Measurements from ENCODE around the gene TSGA10IP. TPM values are rescaled to one million over a fixed set of nuclear protein-coding genes. Genes with fewer than 3 reads are reported as not detected.

TSGA10IP gene
- total RNA-seq, 1 experiment from 2014 or later = 3.4 TPM

DNA sequence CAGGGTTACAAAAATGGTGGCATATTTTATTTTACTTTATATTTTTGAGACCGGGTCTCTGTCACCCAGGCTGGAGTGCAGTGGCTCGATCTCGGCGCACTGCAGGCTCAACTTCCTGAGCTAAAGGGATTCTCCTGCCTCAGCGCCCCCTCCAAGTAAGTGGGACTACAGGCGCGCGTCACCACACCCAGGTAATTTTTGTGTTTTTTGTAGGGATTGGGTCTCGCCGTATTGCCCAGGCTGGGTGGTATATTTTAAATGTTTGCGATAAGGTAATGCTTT, 44.4 kb upstream of the TSGA10IP start:
- TF ChIP-seq CREB1 (CRISPR knock-in tag; IDR thresholded peaks at IDR 0.05) (no peak), FOXJ3 (CRISPR knock-in tag; IDR thresholded peaks at IDR 0.05; ENCODE audit: borderline replicate concordance) (no peak)
- TF ChIP-seq, protein P1, sequence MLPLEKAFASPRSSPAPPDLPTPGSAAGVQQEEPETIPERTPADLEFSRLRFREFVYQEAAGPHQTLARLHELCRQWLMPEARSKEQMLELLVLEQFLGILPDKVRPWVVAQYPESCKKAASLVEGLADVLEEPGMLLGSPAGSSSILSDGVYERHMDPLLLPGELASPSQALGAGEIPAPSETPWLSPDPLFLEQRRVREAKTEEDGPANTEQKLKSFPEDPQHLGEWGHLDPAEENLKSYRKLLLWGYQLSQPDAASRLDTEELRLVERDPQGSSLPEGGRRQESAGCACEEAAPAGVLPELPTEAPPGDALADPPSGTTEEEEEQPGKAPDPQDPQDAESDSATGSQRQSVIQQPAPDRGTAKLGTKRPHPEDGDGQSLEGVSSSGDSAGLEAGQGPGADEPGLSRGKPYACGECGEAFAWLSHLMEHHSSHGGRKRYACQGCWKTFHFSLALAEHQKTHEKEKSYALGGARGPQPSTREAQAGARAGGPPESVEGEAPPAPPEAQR (CRISPR knock-in tag; IDR thresholded peaks at IDR 0.05) = no peak
- no peaks in the 10 kb centered on the region for H3K9me3 Mint-ChIP-seq
- H3K27ac Mint-ChIP-seq = 0 out of 2 replicates have a peak overlapping the region, but pooled peaks have one; percentile 41
- ATAC-seq (no peak), DNase-seq (ENCODE audit: low spot score) (no peak)
- H3K4me3 Mint-ChIP-seq = peak overlapping the region; percentile 54
- H3K36me3 Mint-ChIP-seq = no peaks in the 10 kb centered on the region
- ChIA-PET CTCF (interaction anchor here (1.0 to 2.2 kb wide), 7 partner anchors 10 to 190 kb away, joined by 3 to 33 read pairs (median 10); partner anchors contain the start of genes CCDC85B, FIBP and MUS81), POLR2A (interaction anchor here (0.6 to 1.7 kb wide), 8 partner anchors 10 to 51 kb away, joined by 3 to 6 read pairs (median 3); partner anchors contain the start of genes CCDC85B, FIBP and MUS81)
- 0 out of 2 replicates have a peak, but pooled peaks cover 4% of the 10 kb centered on the region for H3K4me1 Mint-ChIP-seq
- peaks cover 83% of the 10 kb centered on the region for H3K27me3 Mint-ChIP-seq (ENCODE audit: low read depth)

DNA sequence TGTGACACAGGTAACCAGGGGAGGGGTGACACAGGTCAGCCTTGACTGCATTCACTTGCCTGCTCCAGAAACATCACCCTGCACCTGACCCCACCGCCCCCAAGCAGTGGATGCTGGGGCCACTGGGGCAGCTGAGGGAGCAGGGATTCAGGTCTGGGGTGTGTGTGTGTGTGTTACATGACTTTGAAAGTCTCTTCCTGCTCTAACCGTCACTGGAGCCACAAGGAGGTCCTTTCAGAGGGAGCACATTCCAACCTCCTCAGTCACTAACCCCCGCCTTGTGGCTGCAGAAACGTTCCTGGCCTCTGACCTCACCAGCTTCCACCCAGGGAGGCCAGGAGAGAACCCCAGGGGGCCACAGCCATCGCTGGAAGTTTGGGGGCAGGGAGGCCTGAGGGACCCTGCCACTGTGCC, 42.2 kb upstream of the TSGA10IP start:
- TF ChIP-seq, protein P2, sequence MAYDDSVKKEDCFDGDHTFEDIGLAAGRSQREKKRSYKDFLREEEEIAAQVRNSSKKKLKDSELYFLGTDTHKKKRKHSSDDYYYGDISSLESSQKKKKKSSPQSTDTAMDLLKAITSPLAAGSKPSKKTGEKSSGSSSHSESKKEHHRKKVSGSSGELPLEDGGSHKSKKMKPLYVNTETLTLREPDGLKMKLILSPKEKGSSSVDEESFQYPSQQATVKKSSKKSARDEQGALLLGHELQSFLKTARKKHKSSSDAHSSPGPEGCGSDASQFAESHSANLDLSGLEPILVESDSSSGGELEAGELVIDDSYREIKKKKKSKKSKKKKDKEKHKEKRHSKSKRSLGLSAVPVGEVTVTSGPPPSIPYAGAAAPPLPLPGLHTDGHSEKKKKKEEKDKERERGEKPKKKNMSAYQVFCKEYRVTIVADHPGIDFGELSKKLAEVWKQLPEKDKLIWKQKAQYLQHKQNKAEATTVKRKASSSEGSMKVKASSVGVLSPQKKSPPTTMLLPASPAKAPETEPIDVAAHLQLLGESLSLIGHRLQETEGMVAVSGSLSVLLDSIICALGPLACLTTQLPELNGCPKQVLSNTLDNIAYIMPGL (CRISPR knock-in tag; IDR thresholded peaks at IDR 0.05) = no peak
- no peak for TF ChIP-seq GRHL2 (CRISPR knock-in tag; IDR thresholded peaks at IDR 0.05; ENCODE audit: insufficient replicate concordance, severe bottlenecking)
- 0 out of 2 replicates have a peak, but pooled peaks have one; percentile 45 for TF ChIP-seq ZNF423 (CRISPR knock-in tag; IDR thresholded peaks at IDR 0.05)
- TF ChIP-seq, protein P3, sequence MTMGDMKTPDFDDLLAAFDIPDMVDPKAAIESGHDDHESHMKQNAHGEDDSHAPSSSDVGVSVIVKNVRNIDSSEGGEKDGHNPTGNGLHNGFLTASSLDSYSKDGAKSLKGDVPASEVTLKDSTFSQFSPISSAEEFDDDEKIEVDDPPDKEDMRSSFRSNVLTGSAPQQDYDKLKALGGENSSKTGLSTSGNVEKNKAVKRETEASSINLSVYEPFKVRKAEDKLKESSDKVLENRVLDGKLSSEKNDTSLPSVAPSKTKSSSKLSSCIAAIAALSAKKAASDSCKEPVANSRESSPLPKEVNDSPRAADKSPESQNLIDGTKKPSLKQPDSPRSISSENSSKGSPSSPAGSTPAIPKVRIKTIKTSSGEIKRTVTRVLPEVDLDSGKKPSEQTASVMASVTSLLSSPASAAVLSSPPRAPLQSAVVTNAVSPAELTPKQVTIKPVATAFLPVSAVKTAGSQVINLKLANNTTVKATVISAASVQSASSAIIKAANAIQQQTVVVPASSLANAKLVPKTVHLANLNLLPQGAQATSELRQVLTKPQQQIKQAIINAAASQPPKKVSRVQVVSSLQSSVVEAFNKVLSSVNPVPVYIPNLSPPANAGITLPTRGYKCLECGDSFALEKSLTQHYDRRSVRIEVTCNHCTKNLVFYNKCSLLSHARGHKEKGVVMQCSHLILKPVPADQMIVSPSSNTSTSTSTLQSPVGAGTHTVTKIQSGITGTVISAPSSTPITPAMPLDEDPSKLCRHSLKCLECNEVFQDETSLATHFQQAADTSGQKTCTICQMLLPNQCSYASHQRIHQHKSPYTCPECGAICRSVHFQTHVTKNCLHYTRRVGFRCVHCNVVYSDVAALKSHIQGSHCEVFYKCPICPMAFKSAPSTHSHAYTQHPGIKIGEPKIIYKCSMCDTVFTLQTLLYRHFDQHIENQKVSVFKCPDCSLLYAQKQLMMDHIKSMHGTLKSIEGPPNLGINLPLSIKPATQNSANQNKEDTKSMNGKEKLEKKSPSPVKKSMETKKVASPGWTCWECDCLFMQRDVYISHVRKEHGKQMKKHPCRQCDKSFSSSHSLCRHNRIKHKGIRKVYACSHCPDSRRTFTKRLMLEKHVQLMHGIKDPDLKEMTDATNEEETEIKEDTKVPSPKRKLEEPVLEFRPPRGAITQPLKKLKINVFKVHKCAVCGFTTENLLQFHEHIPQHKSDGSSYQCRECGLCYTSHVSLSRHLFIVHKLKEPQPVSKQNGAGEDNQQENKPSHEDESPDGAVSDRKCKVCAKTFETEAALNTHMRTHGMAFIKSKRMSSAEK (CRISPR knock-in tag; IDR thresholded peaks at IDR 0.05; ENCODE audit: borderline replicate concordance) = no peak
- TF ChIP-seq, protein P4, sequence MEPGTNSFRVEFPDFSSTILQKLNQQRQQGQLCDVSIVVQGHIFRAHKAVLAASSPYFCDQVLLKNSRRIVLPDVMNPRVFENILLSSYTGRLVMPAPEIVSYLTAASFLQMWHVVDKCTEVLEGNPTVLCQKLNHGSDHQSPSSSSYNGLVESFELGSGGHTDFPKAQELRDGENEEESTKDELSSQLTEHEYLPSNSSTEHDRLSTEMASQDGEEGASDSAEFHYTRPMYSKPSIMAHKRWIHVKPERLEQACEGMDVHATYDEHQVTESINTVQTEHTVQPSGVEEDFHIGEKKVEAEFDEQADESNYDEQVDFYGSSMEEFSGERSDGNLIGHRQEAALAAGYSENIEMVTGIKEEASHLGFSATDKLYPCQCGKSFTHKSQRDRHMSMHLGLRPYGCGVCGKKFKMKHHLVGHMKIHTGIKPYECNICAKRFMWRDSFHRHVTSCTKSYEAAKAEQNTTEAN (CRISPR knock-in tag; IDR thresholded peaks at IDR 0.05) = no peak
- no peak overlapping the region for H3K4me3 Mint-ChIP-seq
- POLR2A ChIA-PET = interaction anchor here (1.0 kb wide), 1 partner anchor 13 kb away, joined by 5 read pairs; the partner anchor contains the start of gene CCDC85B
- no peaks in the 10 kb centered on the region for H3K36me3 Mint-ChIP-seq
- 0 out of 2 replicates have a peak, but pooled peaks cover 4% of the 10 kb centered on the region for H3K4me1 Mint-ChIP-seq
- ATAC-seq (no peak), DNase-seq (ENCODE audit: low spot score) (no peak)
- CTCF ChIA-PET = interaction anchor here (0.8 to 2.3 kb wide), 4 partner anchors 12 to 166 kb away, joined by 3 to 9 read pairs (median 4); partner anchors contain the start of genes CCDC85B and FIBP
- peaks cover 74% of the 10 kb centered on the region for H3K27me3 Mint-ChIP-seq (ENCODE audit: low read depth)
- no peak overlapping the region for H3K27ac Mint-ChIP-seq
- no peaks in the 10 kb centered on the region for H3K9me3 Mint-ChIP-seq

DNA sequence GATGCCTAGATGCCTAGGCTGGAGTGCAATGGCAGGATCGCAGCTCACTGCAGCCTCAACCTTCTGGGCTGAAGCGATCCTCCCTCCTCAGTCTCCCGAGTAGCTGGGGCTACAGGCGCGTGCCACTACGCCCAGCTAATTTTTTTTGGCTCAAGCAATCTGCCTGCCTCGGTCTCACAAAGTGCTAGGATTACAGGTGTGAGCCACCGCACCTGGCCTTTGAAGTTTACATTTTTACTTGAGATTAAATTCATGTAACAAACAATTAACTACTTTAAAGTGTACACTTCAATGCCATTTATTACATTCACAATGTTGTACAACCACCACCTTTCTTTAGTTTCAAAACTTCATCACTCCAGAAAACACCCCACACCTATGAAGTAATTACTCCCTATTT, 41.6 kb upstream of the TSGA10IP start:
- H3K4me1 Mint-ChIP-seq = 0 out of 2 replicates have a peak, but pooled peaks cover 3% of the 10 kb centered on the region
- H3K4me3 Mint-ChIP-seq = no peak overlapping the region
- H3K36me3 Mint-ChIP-seq = no peaks in the 10 kb centered on the region
- DNase-seq (ENCODE audit: low spot score) = no peak
- peaks cover 70% of the 10 kb centered on the region for H3K27me3 Mint-ChIP-seq (ENCODE audit: low read depth)
- ChIA-PET CTCF (interaction anchor here (0.8 to 2.3 kb wide), 4 partner anchors 15 to 165 kb away, joined by 3 to 9 read pairs (median 3); partner anchors contain the start of gene FIBP), POLR2A (no interaction called here)
- no peaks in the 10 kb centered on the region for H3K9me3 Mint-ChIP-seq
- no peak overlapping the region for H3K27ac Mint-ChIP-seq
- no peak for ATAC-seq
- TF ChIP-seq FOXK1 (CRISPR knock-in tag; IDR thresholded peaks at IDR 0.05) = no peak
- TF ChIP-seq, protein P5, sequence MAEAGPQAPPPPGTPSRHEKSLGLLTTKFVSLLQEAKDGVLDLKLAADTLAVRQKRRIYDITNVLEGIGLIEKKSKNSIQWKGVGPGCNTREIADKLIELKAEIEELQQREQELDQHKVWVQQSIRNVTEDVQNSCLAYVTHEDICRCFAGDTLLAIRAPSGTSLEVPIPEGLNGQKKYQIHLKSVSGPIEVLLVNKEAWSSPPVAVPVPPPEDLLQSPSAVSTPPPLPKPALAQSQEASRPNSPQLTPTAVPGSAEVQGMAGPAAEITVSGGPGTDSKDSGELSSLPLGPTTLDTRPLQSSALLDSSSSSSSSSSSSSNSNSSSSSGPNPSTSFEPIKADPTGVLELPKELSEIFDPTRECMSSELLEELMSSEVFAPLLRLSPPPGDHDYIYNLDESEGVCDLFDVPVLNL (CRISPR knock-in tag; IDR thresholded peaks at IDR 0.05; ENCODE audit: borderline replicate concordance, low read depth) = no peak
- TF ChIP-seq, protein P6, sequence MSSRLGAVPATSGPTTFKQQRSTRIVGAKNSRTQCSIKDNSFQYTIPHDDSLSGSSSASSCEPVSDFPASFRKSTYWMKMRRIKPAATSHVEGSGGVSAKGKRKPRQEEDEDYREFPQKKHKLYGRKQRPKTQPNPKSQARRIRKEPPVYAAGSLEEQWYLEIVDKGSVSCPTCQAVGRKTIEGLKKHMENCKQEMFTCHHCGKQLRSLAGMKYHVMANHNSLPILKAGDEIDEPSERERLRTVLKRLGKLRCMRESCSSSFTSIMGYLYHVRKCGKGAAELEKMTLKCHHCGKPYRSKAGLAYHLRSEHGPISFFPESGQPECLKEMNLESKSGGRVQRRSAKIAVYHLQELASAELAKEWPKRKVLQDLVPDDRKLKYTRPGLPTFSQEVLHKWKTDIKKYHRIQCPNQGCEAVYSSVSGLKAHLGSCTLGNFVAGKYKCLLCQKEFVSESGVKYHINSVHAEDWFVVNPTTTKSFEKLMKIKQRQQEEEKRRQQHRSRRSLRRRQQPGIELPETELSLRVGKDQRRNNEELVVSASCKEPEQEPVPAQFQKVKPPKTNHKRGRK (CRISPR knock-in tag; IDR thresholded peaks at IDR 0.05; ENCODE audit: borderline replicate concordance) = no peak
- TF ChIP-seq KAT7 (CRISPR knock-in tag; IDR thresholded peaks at IDR 0.05; ENCODE audit: borderline replicate concordance) = no peak
- TF ChIP-seq, protein P7, sequence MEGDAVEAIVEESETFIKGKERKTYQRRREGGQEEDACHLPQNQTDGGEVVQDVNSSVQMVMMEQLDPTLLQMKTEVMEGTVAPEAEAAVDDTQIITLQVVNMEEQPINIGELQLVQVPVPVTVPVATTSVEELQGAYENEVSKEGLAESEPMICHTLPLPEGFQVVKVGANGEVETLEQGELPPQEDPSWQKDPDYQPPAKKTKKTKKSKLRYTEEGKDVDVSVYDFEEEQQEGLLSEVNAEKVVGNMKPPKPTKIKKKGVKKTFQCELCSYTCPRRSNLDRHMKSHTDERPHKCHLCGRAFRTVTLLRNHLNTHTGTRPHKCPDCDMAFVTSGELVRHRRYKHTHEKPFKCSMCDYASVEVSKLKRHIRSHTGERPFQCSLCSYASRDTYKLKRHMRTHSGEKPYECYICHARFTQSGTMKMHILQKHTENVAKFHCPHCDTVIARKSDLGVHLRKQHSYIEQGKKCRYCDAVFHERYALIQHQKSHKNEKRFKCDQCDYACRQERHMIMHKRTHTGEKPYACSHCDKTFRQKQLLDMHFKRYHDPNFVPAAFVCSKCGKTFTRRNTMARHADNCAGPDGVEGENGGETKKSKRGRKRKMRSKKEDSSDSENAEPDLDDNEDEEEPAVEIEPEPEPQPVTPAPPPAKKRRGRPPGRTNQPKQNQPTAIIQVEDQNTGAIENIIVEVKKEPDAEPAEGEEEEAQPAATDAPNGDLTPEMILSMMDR (IDR thresholded peaks at IDR 0.05) = no peak
- no peak for TF ChIP-seq SMAD4 (CRISPR knock-in tag; IDR thresholded peaks at IDR 0.05)
- TF ChIP-seq GABPB1 (CRISPR knock-in tag; IDR thresholded peaks at IDR 0.05) = no peak
- TF ChIP-seq ESRRA (CRISPR knock-in tag; IDR thresholded peaks at IDR 0.05; ENCODE audit: borderline replicate concordance) = no peak
- no peak for TF ChIP-seq ZNF263 (CRISPR knock-in tag; IDR thresholded peaks at IDR 0.05; ENCODE audit: low read depth)
